H1 (cell line): ENCODE results near the gene GAPDHS. TPM values are rescaled to one million over a fixed set of nuclear protein-coding genes. Genes with fewer than 3 reads are reported as not detected.
A peak's percentile ranks its signal among the peaks of the same experiment; 100 is the strongest.

ENCODE experiments used
- CTCF ChIA-PET: fragments of 300-600 bp; sonication (Branson Sonifier 250); formaldehyde crosslinking; loops from one replicate; lab custom pipeline; 2021; ENCODE audit not compliant: partially characterized antibody; lab: Charles Lee
- POLR2A ChIA-PET: fragments of 300-600 bp; sonication (Branson Sonifier 250); formaldehyde crosslinking; loops from one replicate; lab custom pipeline; 2021; ENCODE audit warnings: inconsistent platforms; ENCODE audit not compliant: partially characterized antibody; lab: Charles Lee
- DNase-seq, 2 experiments: peaks; one replicate each; pipeline versions ENCODE4 v3.0.0 to v3.0.0-alpha.2; 2010 to 2022; ENCODE audit warnings: low spot score in 2 of 2, low read depth in 1 of 2, mixed read lengths in 1 of 2
- FAIRE-seq: peaks from 2 replicates; lab custom pipeline; 2011; peaks lifted over from hg19 to GRCh38; lab: Jason Lieb, UNC
- H2AFZ ChIP-seq: 2 replicates; pipeline ENCODE4 v1.8.1; 2012; ENCODE audit warnings: low read length, inconsistent platforms
- H2AK5ac ChIP-seq: 2 replicates; pipeline ENCODE4 v1.6.1; 2013; ENCODE audit warnings: low read depth, low read length
- H2BK120ac ChIP-seq: replicated peaks from 2 replicates; pipeline ENCODE3; 2013; ENCODE audit warnings: low read depth, low read length, inconsistent platforms
- H2BK12ac ChIP-seq: 2 replicates; pipeline ENCODE4 v1.6.1; 2013; ENCODE audit warnings: low read depth, low read length
- H2BK15ac ChIP-seq: 2 replicates; pipeline ENCODE4 v1.6.1; 2013; ENCODE audit warnings: low read length
- H2BK20ac ChIP-seq: 2 replicates; pipeline ENCODE4 v1.6.1; 2013; ENCODE audit warnings: low read length
- H2BK5ac ChIP-seq: 2 replicates; pipeline ENCODE4 v1.6.1; 2013; ENCODE audit warnings: low read depth, low read length
- H3K14ac ChIP-seq: 2 replicates; pipeline ENCODE4 v1.6.1; 2013; ENCODE audit warnings: inconsistent platforms; ENCODE audit not compliant: insufficient read length
- H3K18ac ChIP-seq: 2 replicates; pipeline ENCODE4 v1.6.1; 2013; ENCODE audit warnings: low read length; ENCODE audit errors: extremely low read depth
- H3K23ac ChIP-seq: 2 replicates; pipeline ENCODE4 v1.6.1; 2013; ENCODE audit warnings: inconsistent platforms; ENCODE audit not compliant: insufficient read length
- H3K23me2 ChIP-seq: 2 replicates; pipeline ENCODE4 v1.6.1; 2013; ENCODE audit warnings: low read depth, low read length
- H3K27ac ChIP-seq: 2 replicates; pipeline ENCODE4 v1.6.1; 2011; ENCODE audit warnings: low read depth, low read length, inconsistent platforms
- H3K27me3 ChIP-seq, 4 experiments: replicated peaks in 1 of 4; 1 replicate in 1 of 4; 2 replicates in 3 of 4; pipeline versions ENCODE4 v1.6.1 to v1.8.1; 2011 to 2013; ENCODE audit warnings: low read length in 3 of 4, mild to moderate bottlenecking in 3 of 4, inconsistent platforms in 2 of 4, mixed read lengths in 2 of 4, moderate library complexity in 1 of 4; ENCODE audit not compliant: control insufficient read depth in 3 of 4, insufficient read depth in 3 of 4; ENCODE audit errors: extremely low read depth in 1 of 4
- H3K36me3 ChIP-seq, 4 experiments: 2 replicates each; pipeline versions ENCODE4 v1.6.1 to v1.8.1; 2011 to 2013; ENCODE audit warnings: mild to moderate bottlenecking in 4 of 4, low read length in 3 of 4, moderate library complexity in 2 of 4, control low read depth in 1 of 4, inconsistent platforms in 1 of 4; ENCODE audit not compliant: insufficient read depth in 4 of 4, control insufficient read depth in 2 of 4
- H3K4ac ChIP-seq: replicated peaks from 2 replicates; pipeline ENCODE3; 2013; ENCODE audit warnings: low read length, low read depth, mixed read lengths, inconsistent platforms; ENCODE audit not compliant: insufficient read length
- H3K4me1 ChIP-seq, 4 experiments: replicated peaks in 1 of 4; 1 replicate in 1 of 4; 2 replicates in 3 of 4; pipeline versions ENCODE4 v1.6.1 to v1.8.1; 2011 to 2013; ENCODE audit warnings: low read length in 3 of 4, inconsistent platforms in 2 of 4, mixed read lengths in 1 of 4; ENCODE audit not compliant: insufficient read depth in 4 of 4, control insufficient read depth in 3 of 4
- H3K4me2 ChIP-seq, 2 experiments: 2 replicates each; pipeline versions ENCODE4 v1.6.1 to v1.8.1; 2011 to 2013; ENCODE audit warnings: low read depth in 2 of 2, low read length in 2 of 2, control low read depth in 1 of 2, inconsistent platforms in 1 of 2, mild to moderate bottlenecking in 1 of 2; ENCODE audit not compliant: insufficient read depth in 1 of 2
- H3K4me3 ChIP-seq, 4 experiments: fragments of 200-600, 300-600 bp in 1 of 4; sonication (generic), shearing (Covaris generic), sonication (Bioruptor Twin) in 1 of 4; 2 replicates each; pipeline versions ENCODE4 v1.5.1 to v1.8.1; 2011 to 2016; ENCODE audit warnings: low read length in 4 of 4, low read depth in 3 of 4, control low read depth in 2 of 4, inconsistent platforms in 2 of 4, mild to moderate bottlenecking in 2 of 4, mixed read lengths in 1 of 4, moderate library complexity in 1 of 4; ENCODE audit not compliant: insufficient read depth in 2 of 4; ENCODE audit errors: extremely low read depth in 1 of 4
- H3K56ac ChIP-seq: replicated peaks from 2 replicates; pipeline ENCODE3; 2013; ENCODE audit warnings: low read depth, mild to moderate bottlenecking, mixed read lengths, low read length, inconsistent platforms; ENCODE audit not compliant: insufficient read length
- H3K79me1 ChIP-seq: 2 replicates; pipeline ENCODE4 v1.6.1; 2013; ENCODE audit warnings: low read depth, low read length, control low read depth
- H3K79me2 ChIP-seq, 2 experiments: 2 replicates each; pipeline versions ENCODE4 v1.6.1 to v1.8.1; 2012 to 2013; ENCODE audit warnings: low read length in 2 of 2, mild to moderate bottlenecking in 2 of 2, inconsistent platforms in 1 of 2; ENCODE audit not compliant: insufficient read depth in 2 of 2, control insufficient read depth in 1 of 2
- H3K9ac ChIP-seq, 4 experiments: replicated peaks in 1 of 4; 1 replicate in 1 of 4; 2 replicates in 3 of 4; pipeline versions ENCODE4 v1.6.1 to v1.8.1; 2011 to 2013; ENCODE audit warnings: low read depth in 3 of 4, low read length in 3 of 4, control low read depth in 2 of 4, mild to moderate bottlenecking in 2 of 4, moderate library complexity in 2 of 4, inconsistent platforms in 1 of 4; ENCODE audit errors: extremely low read depth in 1 of 4
- H3K9me3 ChIP-seq, 2 experiments: 2 replicates each; pipeline versions ENCODE4 v1.6.1 to v1.8.1; 2012 to 2013; ENCODE audit warnings: mild to moderate bottlenecking in 2 of 2, moderate library complexity in 2 of 2, control low read depth in 1 of 2, inconsistent platforms in 1 of 2, low read depth in 1 of 2, low read length in 1 of 2, mixed read lengths in 1 of 2; ENCODE audit not compliant: insufficient read depth in 2 of 2
- H4K20me1 ChIP-seq, 2 experiments: replicated peaks in 1 of 2; 2 replicates each; pipeline versions ENCODE3 to v1.8.1; 2011 to 2013; ENCODE audit warnings: inconsistent platforms in 2 of 2, low read length in 2 of 2, mild to moderate bottlenecking in 1 of 2; ENCODE audit not compliant: insufficient read depth in 2 of 2, control insufficient read depth in 1 of 2
- H4K5ac ChIP-seq: 2 replicates; pipeline ENCODE4 v1.6.1; 2013; ENCODE audit warnings: low read length, low read depth, mixed read lengths, inconsistent platforms; ENCODE audit not compliant: insufficient read length
- H4K8ac ChIP-seq: 2 replicates; pipeline ENCODE4 v1.8.0; 2013; ENCODE audit warnings: mild to moderate bottlenecking, moderate library complexity, low read length, inconsistent platforms; ENCODE audit not compliant: insufficient read depth; ENCODE audit errors: extremely low read depth
- H4K91ac ChIP-seq: replicated peaks from 2 replicates; pipeline ENCODE3; 2013; ENCODE audit warnings: low read length, mixed read lengths, inconsistent platforms; ENCODE audit not compliant: insufficient read length
- CTCF ChIP-seq, 3 experiments: IDR thresholded peaks; 1 replicate in 2 of 3; 2 replicates in 1 of 3; pipeline versions ENCODE4 v1.5.1 to v1.6.1; 2011; ENCODE audit warnings: low read length in 3 of 3, mild to moderate bottlenecking in 3 of 3, inconsistent platforms in 2 of 3, low read depth in 1 of 3, moderate library complexity in 1 of 3; ENCODE audit not compliant: insufficient read depth in 1 of 3; ENCODE audit errors: control extremely low read depth in 1 of 3
- EGR1 ChIP-seq: IDR thresholded peaks from 2 replicates; pipeline ENCODE4 v1.6.1; 2011; ENCODE audit warnings: low read depth, low read length, borderline replicate concordance
- HDAC2 ChIP-seq, 2 experiments: fragments of 300-600 bp in 1 of 2; sonication (generic) in 1 of 2; IDR thresholded peaks; 2 replicates each; pipeline ENCODE4 v1.6.1; 2011 to 2012; ENCODE audit warnings: low read depth in 2 of 2, low read length in 2 of 2, mild to moderate bottlenecking in 2 of 2, moderate library complexity in 2 of 2, borderline replicate concordance in 1 of 2, inconsistent platforms in 1 of 2
- JUN ChIP-seq: IDR thresholded peaks from 2 replicates; pipeline ENCODE4 v1.6.1; 2011; ENCODE audit warnings: low read depth, mild to moderate bottlenecking, improper control_type of control experiment, low read length
- NANOG ChIP-seq: IDR thresholded peaks from 2 replicates; pipeline ENCODE4 v1.6.1; 2011; ENCODE audit warnings: low read length, low read depth, mild to moderate bottlenecking, inconsistent platforms; ENCODE audit not compliant: insufficient read depth, poor library complexity, severe bottlenecking
- POLR2AphosphoS5 ChIP-seq: IDR thresholded peaks from 2 replicates; pipeline ENCODE4 v1.6.1; 2011; ENCODE audit warnings: low read depth, low read length
- SP4 ChIP-seq: IDR thresholded peaks from 2 replicates; pipeline ENCODE4 v1.6.1; 2012; ENCODE audit warnings: low read length, inconsistent platforms
- TBP ChIP-seq: IDR thresholded peaks from 2 replicates; pipeline ENCODE4 v1.6.1; 2011; ENCODE audit warnings: low read depth, low read length, improper control_type of control experiment
- YY1 ChIP-seq: IDR thresholded peaks from 2 replicates; pipeline ENCODE4 v1.6.1; 2011; ENCODE audit warnings: low read depth, mild to moderate bottlenecking, low read length
- WGBS, 2 experiments: shearing (Covaris generic) in 1 of 2; methylation state at CpG; one replicate each; pipeline versions ENCODE4 v1.1.6 to v1.1.7; 2013 to 2015; ENCODE audit warnings: low lambda C conversion rate in 2 of 2, mixed read lengths in 2 of 2, inconsistent platforms in 1 of 2, low coverage in 1 of 2, missing lambda C conversion rate in 1 of 2; ENCODE audit not compliant: insufficient replicate concordance in 2 of 2, insufficient coverage in 1 of 2, insufficient read length in 1 of 2; ENCODE audit errors: extremely low coverage in 1 of 2, missing lambda C conversion rate in 1 of 2; 5-methylcytosine and 5-hydroxymethylcytosine counted together
- polyA plus RNA-seq, 7 experiments: library from polyadenylated mRNA; depleted of rRNA in 3 of 7; stranded (reverse) in 5 of 7; unstranded in 2 of 7; fragments of >200 nt in 5 of 7; fragments of 200-250 nt in 2 of 7; gene quantifications; 1 replicate in 5 of 7; 2 replicates in 1 of 7; 4 replicates in 1 of 7; pipeline versions ENCODE4 v1.2.1 to v1.2.3, GENCODE V29; 2011 to 2013; ENCODE audit warnings: missing spikeins in 2 of 7, mixed read lengths in 2 of 7
- total RNA-seq: library from RNA; stranded (reverse); fragmentation: NEBNext Ultra II Directional; extraction: Animal tissue kit (Norgen Biotek cat#: 25700); gene quantifications from 2 replicates; pipeline ENCODE4 v1.2.1, GENCODE V29; 2021

The GAPDHS gene
- total and polyA plus RNA-seq, 2 of the 8 experiments (the other 6 are each of a cell fraction or from before 2014, with no cell fraction given) = 0.26 TPM; not detected in 1

DNA sequence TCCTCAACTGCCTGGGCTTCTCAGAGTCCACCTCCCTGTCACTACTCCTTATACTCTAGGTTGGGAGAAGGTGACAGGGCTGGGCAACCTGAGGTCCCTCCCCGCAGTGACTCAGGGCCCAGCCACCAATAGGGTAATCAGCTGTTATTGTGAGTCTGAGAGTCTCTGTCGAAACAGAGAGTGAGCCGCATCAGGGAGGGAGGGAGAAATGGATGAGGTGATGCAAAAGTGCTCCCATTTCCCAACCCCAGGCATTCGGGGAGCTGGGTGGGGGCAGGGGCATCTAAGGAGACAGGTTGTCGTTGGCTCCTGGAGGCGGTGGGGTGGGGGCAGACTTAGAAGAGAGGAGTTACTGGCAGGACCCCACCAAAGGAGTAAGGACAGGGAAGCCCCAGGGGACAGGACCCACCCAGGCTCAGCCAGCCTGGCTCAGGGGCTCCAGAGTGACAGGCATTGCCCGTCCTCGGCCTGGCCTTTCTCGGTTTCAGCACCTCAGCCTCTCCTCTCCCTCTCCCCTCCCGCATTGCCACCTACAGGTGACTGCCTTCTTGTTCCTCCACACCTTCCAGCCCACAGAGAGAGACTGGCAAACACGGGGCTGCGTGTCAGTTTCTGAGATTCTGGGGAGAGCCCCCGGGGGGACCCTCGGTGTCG, 19.5 kb upstream of the GAPDHS start, which contains the start of gene DMKN:
TSS of gene DMKN (minus strand) at position 22 of the 654 bp plus-strand sequence. CDS start 174 bp downstream, outside the sequence.
- H3K9me3 ChIP-seq = no peaks in the 10 kb centered on the region
- H2BK15ac ChIP-seq = peak within 1 kb of the TSS; percentile 4; the same call in 1 of the 2 replicates
- H2AK5ac ChIP-seq = no peak within 1 kb of the TSS
- H3K79me2 ChIP-seq = peaks cover 0 to 10% of the 10 kb centered on the region in 2 experiments; a peak in 2 of 4 replicates
- H3K4ac ChIP-seq = no peak within 1 kb of the TSS
- peak within 1 kb of the TSS; percentile 70 for H4K8ac ChIP-seq
- H3K9ac ChIP-seq = no peak within 1 kb of the TSS
- H3K4me3 ChIP-seq = peak within 1 kb of the TSS; percentile 8 to 57 (median 37); a peak in 7 of 8 replicates
- no peaks in the 10 kb centered on the region; the same call in 1 of the 2 replicates for H3K79me1 ChIP-seq
- H2BK5ac ChIP-seq = peak within 1 kb of the TSS; percentile 60; the same call in 1 of the 2 replicates
- no peak within 1 kb of the TSS for H3K23ac ChIP-seq
- H4K20me1 ChIP-seq = no peaks in the 10 kb centered on the region
- H3K56ac ChIP-seq = no peak within 1 kb of the TSS
- no peak within 1 kb of the TSS for H4K5ac ChIP-seq
- peak within 1 kb of the TSS; percentile 75; the same call in 1 of the 2 replicates for H2BK12ac ChIP-seq
- H3K14ac ChIP-seq = no peak within 1 kb of the TSS
- DNase-seq (peak in 1 of 2 experiments; percentile 68), FAIRE-seq (no peak)
- H3K4me1 ChIP-seq = peaks cover 0 to 22% (median 19%) of the 10 kb centered on the region in 4 experiments; a peak in 6 of 7 replicates
- H3K36me3 ChIP-seq = no peaks in the 10 kb centered on the region
- H2BK20ac ChIP-seq = 0 out of 2 replicates have a peak within 1 kb of the TSS, but pooled peaks have one; percentile 18
- peak within 1 kb of the TSS; percentile 71 for H3K18ac ChIP-seq
- H4K91ac ChIP-seq = no peak within 1 kb of the TSS
- peaks cover 10% of the 10 kb centered on the region; the same call in 1 of the 2 replicates for H3K23me2 ChIP-seq
- H3K27me3 ChIP-seq = peaks cover 0 to 11% (median 6%) of the 10 kb centered on the region in 4 experiments; a peak in 3 of 7 replicates
- H2AFZ ChIP-seq = peak within 1 kb of the TSS; percentile 86
- no peak within 1 kb of the TSS for H3K27ac ChIP-seq
- POLR2A ChIA-PET = interaction anchor here (1.1 to 2.1 kb wide), 6 partner anchors 9 to 99 kb away, joined by 3 to 8 read pairs (median 4); partner anchors contain the start of gene HAUS5
- H2BK120ac ChIP-seq = no peak within 1 kb of the TSS
- CTCF ChIA-PET = interaction anchor here (0.9 to 2.0 kb wide), 7 partner anchors 8 to 79 kb away, joined by 3 to 9 read pairs (median 6); no protein-coding TSS in a partner anchor
- WGBS, 2 experiments = 28% methylated on average over 15 of the region's 15 CpGs; no CpG with 5 or more reads in 1 of the 2 experiments
- peak within 1 kb of the TSS; percentile 64 to 75 for H3K4me2 ChIP-seq
- no peak for TF ChIP-seq POLR2AphosphoS5
- no peak for TF ChIP-seq NANOG
- no peak for TF ChIP-seq YY1
- peak; percentile 18; the same call in 1 of the 2 replicates for TF ChIP-seq TBP
- TF ChIP-seq EGR1 = no peak
- TF ChIP-seq JUN = no peak
- TF ChIP-seq CTCF (IDR thresholded peaks at IDR 0.05; ENCODE audit: control extremely low read depth in 1 of 3, insufficient read depth in 1 of 3, low read depth in 1 of 3, low read length in 3 of 3) = peak; percentile 15 to 43 (median 32); a peak in 3 of 4 replicates
- TF ChIP-seq HDAC2 (IDR thresholded peaks at IDR 0.05; ENCODE audit: borderline replicate concordance in 1 of 2, low read depth in 2 of 2, low read length in 2 of 2) = no peak
- no peak for TF ChIP-seq SP4
